ENCODE results near the gene COL3A1. TPM values are rescaled to one million over a fixed set of nuclear protein-coding genes. Genes with fewer than 3 reads are reported as not detected.

The COL3A1 gene
- total RNA-seq, 1 donor from 2014 or later = not detected

GRCh38 chr2:188966728-188967440 lies 7.3 kb upstream of the COL3A1 start:
- Histone ChIP-seq H4K20me1 (ENCODE audit: low read depth) (no peaks in the 10 kb centered on the region), H3K27me3 (no peaks in the 10 kb centered on the region), H3K9me3 (ENCODE audit: low read depth) (no peaks in the 10 kb centered on the region), H3K9ac (no peak overlapping the region), H3K27ac (no peak overlapping the region), H3K4me1 (no peaks in the 10 kb centered on the region), H3K79me2 (ENCODE audit: low read depth) (no peaks in the 10 kb centered on the region), H3K4me3 (no peak overlapping the region), H3K36me3 (no peaks in the 10 kb centered on the region), H2AFZ (replicated peaks) (no peak overlapping the region), H3F3A (ENCODE audit: low read depth) (no peaks in the 10 kb centered on the region), H3K4me2 (no peak overlapping the region)
- Mint-ChIP-seq H3K27ac (no peak overlapping the region), H3K9me3 (no peaks in the 10 kb centered on the region), H3K36me3 (no peaks in the 10 kb centered on the region), H3K4me3 (no peak overlapping the region), H3K27me3 (ENCODE audit: insufficient read depth, low read depth) (no peaks in the 10 kb centered on the region), H3K4me1 (no peaks in the 10 kb centered on the region)
- TF ChIP-seq EZH2phosphoT487 (IDR thresholded peaks at IDR 0.05) (no peak), EZH2 (IDR thresholded peaks at IDR 0.05) (no peak), CTCF (IDR thresholded peaks at IDR 0.05) (no peak)
- DNase-seq (ENCODE audit: low spot score) = no peak

- Histone ChIP-seq H3K9me3 (ENCODE audit: low read depth) (no peaks in the 10 kb centered on the region), H2AFZ (replicated peaks) (no peak overlapping the region), H3K79me2 (ENCODE audit: low read depth) (no peaks in the 10 kb centered on the region), H3K4me1 (no peaks in the 10 kb centered on the region), H3K27ac (no peak overlapping the region), H3K4me3 (no peak overlapping the region), H3K36me3 (no peaks in the 10 kb centered on the region), H3K4me2 (no peak overlapping the region), H3F3A (ENCODE audit: low read depth) (no peaks in the 10 kb centered on the region), H3K27me3 (no peaks in the 10 kb centered on the region), H3K9ac (no peak overlapping the region), H4K20me1 (ENCODE audit: low read depth) (no peaks in the 10 kb centered on the region)
- Mint-ChIP-seq H3K4me3 (no peak overlapping the region), H3K9me3 (no peaks in the 10 kb centered on the region), H3K27ac (no peak overlapping the region), H3K36me3 (no peaks in the 10 kb centered on the region), H3K27me3 (ENCODE audit: insufficient read depth, low read depth) (no peaks in the 10 kb centered on the region), H3K4me1 (peaks cover 2% of the 10 kb centered on the region)
- DNase-seq (ENCODE audit: low spot score) = no peak
- TF ChIP-seq EZH2 (IDR thresholded peaks at IDR 0.05) = no peak
Observed at GRCh38 chr2:188969236-188969635, 4.9 kb upstream of the COL3A1 start.

- H2AFZ ChIP-seq (replicated peaks) = no peak overlapping the region
Observed at GRCh38 chr2:188969651-188970050, 4.5 kb upstream of the COL3A1 start.

More at GRCh38 chr2:188969651-188970050, 4.5 kb upstream of the COL3A1 start:
- H3K4me1 ChIP-seq = no peaks in the 10 kb centered on the region
- DNase-seq (ENCODE audit: low spot score) = no peak
- no peak overlapping the region for H3K27ac Mint-ChIP-seq
- no peaks in the 10 kb centered on the region for H3F3A ChIP-seq (ENCODE audit: low read depth)
- no peak overlapping the region for H3K27ac ChIP-seq
- no peaks in the 10 kb centered on the region for H3K9me3 ChIP-seq (ENCODE audit: low read depth)
- H3K36me3 Mint-ChIP-seq = no peaks in the 10 kb centered on the region
- H3K9ac ChIP-seq = no peak overlapping the region
- peaks cover 6% of the 10 kb centered on the region for H3K4me1 Mint-ChIP-seq
- H3K9me3 Mint-ChIP-seq = no peaks in the 10 kb centered on the region
- H3K27me3 Mint-ChIP-seq (ENCODE audit: insufficient read depth, low read depth) = no peaks in the 10 kb centered on the region
- H4K20me1 ChIP-seq (ENCODE audit: low read depth) = no peaks in the 10 kb centered on the region
- TF ChIP-seq EZH2 (IDR thresholded peaks at IDR 0.05) (no peak), CTCF (IDR thresholded peaks at IDR 0.05) (no peak), EZH2phosphoT487 (IDR thresholded peaks at IDR 0.05) (no peak)
- H3K36me3 ChIP-seq = no peaks in the 10 kb centered on the region
- no peak overlapping the region for H3K4me2 ChIP-seq
- no peak overlapping the region for H3K4me3 ChIP-seq
- H3K79me2 ChIP-seq (ENCODE audit: low read depth) = no peaks in the 10 kb centered on the region
- H3K4me3 Mint-ChIP-seq = no peak overlapping the region
- no peaks in the 10 kb centered on the region for H3K27me3 ChIP-seq
